CD4-positive, CD25-positive, alpha-beta regulatory T cell (primary cell): ENCODE data around the gene TXLNG. TPM values are rescaled to one million over a fixed set of nuclear protein-coding genes. Genes with fewer than 3 reads are reported as not detected.
"Not testable (repeated sequence)": the region's sequence is repeated elsewhere in the genome, so short reads cannot be mapped to it uniquely, and the experiment has no call there.

Source experiments
- ATAC-seq, 2 donors: fragments of 150-1000 bp; cut with Tn5 transposase; one replicate each; pipeline ENCODE4 v1.10.0; 2021; ENCODE audit warnings: low read depth in 2 of 2, moderate number of reproducible peaks in 2 of 2, moderate library complexity in 1 of 2
- DNase-seq, 3 donors: peaks; one replicate each; pipeline versions ENCODE4 v3.0.0 to v3.0.0-alpha.2; 2012 to 2022; ENCODE audit warnings: mixed read lengths in 1 of 3
- H3K27ac ChIP-seq: one replicate; pipeline ENCODE4 v1.7.0; 2013; ENCODE audit warnings: mild to moderate bottlenecking, low read length; ENCODE audit not compliant: insufficient read depth, poor library complexity, severe bottlenecking
- H3K27me3 ChIP-seq: one replicate; pipeline ENCODE4 v1.7.0; 2013; ENCODE audit warnings: low read length; ENCODE audit not compliant: control insufficient read depth, insufficient read depth
- H3K36me3 ChIP-seq: one replicate; pipeline ENCODE4 v1.7.0; 2013; ENCODE audit warnings: mild to moderate bottlenecking, low read length, moderate library complexity; ENCODE audit not compliant: control insufficient read depth, insufficient read depth
- H3K4me1 ChIP-seq: 2 replicates; pipeline ENCODE4 v1.7.0; 2013; ENCODE audit warnings: mild to moderate bottlenecking, low read length; ENCODE audit not compliant: insufficient read depth, control insufficient read depth, poor library complexity, severe bottlenecking
- H3K4me3 ChIP-seq: one replicate; pipeline ENCODE4 v1.7.0; 2013; ENCODE audit warnings: low read depth, mild to moderate bottlenecking, low read length, moderate library complexity
- H3K9me3 ChIP-seq, 2 experiments: 1 replicate in 1 of 2; 2 replicates in 1 of 2; pipeline ENCODE4 v1.7.0; 2013; ENCODE audit warnings: low read length in 2 of 2, mild to moderate bottlenecking in 1 of 2, moderate library complexity in 1 of 2; ENCODE audit not compliant: control insufficient read depth in 2 of 2
- H3K27ac Mint-ChIP-seq, 3 donors: one replicate each; pipeline ENCODE4 v1.8.0; 2020 to 2022; ENCODE audit warnings: mild to moderate bottlenecking in 3 of 3, mixed read lengths in 3 of 3, moderate library complexity in 2 of 3
- H3K27me3 Mint-ChIP-seq: one replicate; pipeline ENCODE4 v1.8.0; 2022; ENCODE audit warnings: mild to moderate bottlenecking, mixed read lengths
- H3K36me3 Mint-ChIP-seq: one replicate; pipeline ENCODE4 v1.8.0; 2020; ENCODE audit warnings: mixed read lengths
- H3K4me1 Mint-ChIP-seq, 4 donors: one replicate each; pipeline ENCODE4 v1.8.0; 2020 to 2022; ENCODE audit warnings: mixed read lengths in 4 of 4, mild to moderate bottlenecking in 1 of 4
- H3K4me3 Mint-ChIP-seq, 4 donors: one replicate each; pipeline ENCODE4 v1.8.0; 2020 to 2022; ENCODE audit warnings: mild to moderate bottlenecking in 4 of 4, mixed read lengths in 4 of 4, moderate library complexity in 3 of 4
- H3K9me3 Mint-ChIP-seq, 7 donors: one replicate each; pipeline ENCODE4 v1.8.0; 2020 to 2022; ENCODE audit warnings: mixed read lengths in 7 of 7, mild to moderate bottlenecking in 3 of 7, moderate library complexity in 2 of 7
- polyA plus RNA-seq, 4 donors: library from polyadenylated mRNA; unstranded; fragments of 300-500 nt; fragmentation: Illumina TruSeq; gene quantifications; one replicate each; pipeline ENCODE4 v1.2.3, GENCODE V29; 2021
- total RNA-seq: library from RNA; stranded (reverse); gene quantifications from one replicate; pipeline ENCODE4 v1.2.3, GENCODE V29; 2022

TXLNG gene
- total and polyA plus RNA-seq, 5 donors from 2014 or later: 8.4 to 32.2 (median 21.6) TPM

- no peaks in the 10 kb centered on the region for H3K27me3 Mint-ChIP-seq
- no peaks in the 10 kb centered on the region for H3K4me1 ChIP-seq
- no peak overlapping the region for H3K27ac ChIP-seq
- no peak overlapping the region for H3K4me3 Mint-ChIP-seq
- H3K4me1 Mint-ChIP-seq: peaks cover 0 to 5% (median under 1%) of the 10 kb centered on the region in 4 donors
- H3K27me3 ChIP-seq: no peaks in the 10 kb centered on the region
- H3K9me3 Mint-ChIP-seq: no peaks in the 10 kb centered on the region
- DNase-seq: no peak
- ATAC-seq: no peak
- no peaks in the 10 kb centered on the region for H3K9me3 ChIP-seq
- peaks cover 50% of the 10 kb centered on the region for H3K36me3 Mint-ChIP-seq
- H3K4me3 ChIP-seq: no peak overlapping the region
- no peak overlapping the region for H3K27ac Mint-ChIP-seq
- H3K36me3 ChIP-seq: peaks cover 37% of the 10 kb centered on the region
These were observed 36.1 kb upstream of the TXLNG start for GRCh38 chrX:16750136-16750535.

DNA sequence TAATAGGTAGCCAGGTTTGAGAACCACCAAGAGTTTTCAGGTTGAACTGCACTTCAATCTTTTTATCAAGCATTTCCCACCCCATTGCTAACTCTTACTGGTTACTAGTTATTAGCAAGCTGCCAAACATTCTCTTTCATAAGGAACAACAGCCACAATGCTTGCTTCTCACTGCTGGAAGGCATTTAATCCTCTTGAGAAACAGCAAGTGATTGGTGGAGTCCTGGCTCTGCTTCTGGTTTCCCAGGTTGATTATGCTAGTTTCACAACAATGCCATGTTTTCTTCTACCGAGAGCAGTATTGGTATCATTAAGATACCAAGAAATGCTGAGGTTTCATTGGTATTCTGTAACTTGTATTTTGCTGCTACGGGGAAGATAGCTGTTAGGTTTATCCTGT is 32.2 kb upstream of the TXLNG start:
- no peaks in the 10 kb centered on the region for H3K27me3 ChIP-seq
- Mint-ChIP-seq H3K36me3 (peaks cover 54% of the 10 kb centered on the region), H3K27ac (peak overlapping the region in 2 of 3 donors; percentile 47 to 71), H3K4me3 (no peak overlapping the region), H3K4me1 (peaks cover 0 to 5% (median under 1%) of the 10 kb centered on the region in 4 donors), H3K27me3 (no peaks in the 10 kb centered on the region), H3K9me3 (no peaks in the 10 kb centered on the region)
- peaks cover 30% of the 10 kb centered on the region for H3K36me3 ChIP-seq
- H3K27ac ChIP-seq: no peak overlapping the region
- no peaks in the 10 kb centered on the region for H3K9me3 ChIP-seq
- H3K4me3 ChIP-seq: no peak overlapping the region
- DNase-seq (no peak), ATAC-seq (no peak)
- no peaks in the 10 kb centered on the region for H3K4me1 ChIP-seq

DNA sequence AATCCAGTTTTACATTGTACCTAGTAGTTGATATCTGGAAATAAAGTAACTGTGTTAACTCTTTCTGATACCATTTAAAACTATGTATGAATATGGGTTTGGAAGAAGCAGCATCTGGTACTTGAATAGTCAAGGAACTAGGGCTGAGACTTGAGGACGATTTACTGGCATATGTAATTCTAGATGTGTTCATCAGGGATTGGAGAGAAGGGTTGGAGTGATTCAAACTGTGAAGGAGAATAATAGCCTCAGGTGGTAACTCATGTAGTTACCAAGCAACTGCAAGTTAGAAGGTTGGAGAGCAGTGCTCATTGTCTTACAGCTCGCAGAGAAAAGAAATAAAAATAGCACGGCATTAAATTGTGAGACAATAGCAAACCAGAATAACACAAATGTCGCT is 29.5 kb upstream of the TXLNG start:
- Mint-ChIP-seq H3K36me3 (peaks cover 58% of the 10 kb centered on the region), H3K27ac (no peak overlapping the region), H3K9me3 (no peaks in the 10 kb centered on the region), H3K4me1 (peaks cover 0 to 5% (median under 1%) of the 10 kb centered on the region in 4 donors), H3K4me3 (no peak overlapping the region), H3K27me3 (no peaks in the 10 kb centered on the region)
- Histone ChIP-seq H3K27ac (no peak overlapping the region), H3K9me3 (no peaks in the 10 kb centered on the region), H3K27me3 (no peaks in the 10 kb centered on the region), H3K4me1 (no peaks in the 10 kb centered on the region), H3K4me3 (no peak overlapping the region), H3K36me3 (peaks cover 41% of the 10 kb centered on the region)
- DNase-seq: no peak
- ATAC-seq: no peak

DNA sequence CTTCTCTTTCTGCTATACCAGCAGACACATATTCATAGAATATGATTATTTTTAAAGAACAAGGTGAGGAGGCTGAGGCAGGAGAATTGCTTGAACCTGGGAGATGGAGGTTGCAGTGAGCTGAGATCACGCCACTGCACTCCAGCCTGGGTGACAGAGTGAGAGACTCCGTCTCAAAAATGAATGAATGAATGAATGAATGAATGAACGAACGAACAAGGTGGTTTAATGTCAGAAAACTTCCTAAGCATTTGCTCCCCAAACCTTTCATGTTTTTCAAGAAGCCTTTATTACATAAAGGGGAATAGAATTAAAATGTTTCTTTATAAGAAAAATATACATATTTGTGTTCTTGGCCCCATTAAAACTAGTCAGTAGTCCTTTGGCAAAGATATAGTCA is 24.8 kb upstream of the TXLNG start:
- H3K4me3 ChIP-seq, H3K9me3 Mint-ChIP-seq, H3K4me1 ChIP-seq, H3K27me3 Mint-ChIP-seq, H3K9me3 ChIP-seq, DNase-seq, H3K27ac ChIP-seq, H3K4me3 Mint-ChIP-seq, H3K4me1 Mint-ChIP-seq, ATAC-seq, H3K27me3 ChIP-seq, H3K27ac Mint-ChIP-seq: not testable (repeated sequence)
- peaks cover 25% of the 10 kb centered on the region for H3K36me3 Mint-ChIP-seq
- peaks cover 24% of the 10 kb centered on the region for H3K36me3 ChIP-seq

DNA sequence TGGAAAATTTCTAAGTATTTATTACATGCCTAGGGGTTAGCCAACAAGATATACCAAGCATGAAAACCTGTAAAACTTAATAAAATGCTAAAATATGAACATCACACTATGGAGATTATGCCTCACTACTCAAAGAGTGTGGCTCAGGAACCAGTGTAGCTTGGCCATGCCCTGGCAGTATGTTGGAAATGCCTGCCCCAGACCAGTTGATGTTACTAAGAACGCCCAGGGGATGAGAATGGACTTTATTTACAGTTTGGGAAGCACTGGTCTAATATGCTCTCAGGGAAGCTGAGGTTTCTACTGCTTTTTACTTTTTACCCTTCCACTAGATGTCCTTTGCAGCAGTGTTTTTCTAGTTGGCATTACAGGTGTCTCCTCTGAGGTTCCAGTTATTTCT is 23.7 kb upstream of the TXLNG start:
- Mint-ChIP-seq H3K9me3 (peaks cover 0 to 2% (median 0%) of the 10 kb centered on the region in 7 donors), H3K27ac (peak overlapping the region in 1 of 3 donors; percentile 82), H3K27me3 (no peaks in the 10 kb centered on the region), H3K4me1 (no peaks in the 10 kb centered on the region), H3K4me3 (no peak overlapping the region), H3K36me3 (peaks cover 17% of the 10 kb centered on the region)
- Histone ChIP-seq H3K36me3 (peaks cover 19% of the 10 kb centered on the region), H3K4me1 (no peaks in the 10 kb centered on the region), H3K4me3 (no peak overlapping the region), H3K27ac (no peak overlapping the region), H3K9me3 (no peaks in the 10 kb centered on the region), H3K27me3 (no peaks in the 10 kb centered on the region)
- no peak for DNase-seq
- no peak for ATAC-seq

DNA sequence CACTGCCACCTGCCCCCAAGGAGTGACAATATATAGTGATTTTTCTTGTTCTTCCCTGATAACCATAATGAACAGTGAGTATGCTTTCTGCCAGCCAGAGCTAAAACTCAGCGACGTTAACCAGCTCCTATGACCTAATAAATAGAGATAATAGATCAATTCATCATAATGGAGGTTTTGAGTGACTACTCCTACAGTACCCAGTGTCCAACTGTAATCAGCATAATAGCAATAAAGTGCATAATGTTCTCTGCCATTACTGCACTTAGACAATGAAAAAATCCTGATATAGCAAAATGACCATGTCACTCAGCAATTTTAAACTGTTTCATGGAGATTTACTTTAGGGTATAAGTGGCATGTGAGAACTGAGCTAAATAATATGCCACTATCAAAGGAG is 20.7 kb upstream of the TXLNG start:
- peaks cover 3% of the 10 kb centered on the region for H3K36me3 ChIP-seq
- no peaks in the 10 kb centered on the region for H3K27me3 ChIP-seq
- Mint-ChIP-seq H3K9me3 (peaks cover 0 to 2% (median 0%) of the 10 kb centered on the region in 7 donors), H3K4me3 (no peak overlapping the region), H3K27ac (no peak overlapping the region), H3K27me3 (no peaks in the 10 kb centered on the region), H3K36me3 (peaks cover 3% of the 10 kb centered on the region), H3K4me1 (no peaks in the 10 kb centered on the region)
- no peaks in the 10 kb centered on the region for H3K4me1 ChIP-seq
- ATAC-seq: no peak
- H3K27ac ChIP-seq: no peak overlapping the region
- no peak for DNase-seq
- H3K9me3 ChIP-seq: no peaks in the 10 kb centered on the region
- no peak overlapping the region for H3K4me3 ChIP-seq

DNA sequence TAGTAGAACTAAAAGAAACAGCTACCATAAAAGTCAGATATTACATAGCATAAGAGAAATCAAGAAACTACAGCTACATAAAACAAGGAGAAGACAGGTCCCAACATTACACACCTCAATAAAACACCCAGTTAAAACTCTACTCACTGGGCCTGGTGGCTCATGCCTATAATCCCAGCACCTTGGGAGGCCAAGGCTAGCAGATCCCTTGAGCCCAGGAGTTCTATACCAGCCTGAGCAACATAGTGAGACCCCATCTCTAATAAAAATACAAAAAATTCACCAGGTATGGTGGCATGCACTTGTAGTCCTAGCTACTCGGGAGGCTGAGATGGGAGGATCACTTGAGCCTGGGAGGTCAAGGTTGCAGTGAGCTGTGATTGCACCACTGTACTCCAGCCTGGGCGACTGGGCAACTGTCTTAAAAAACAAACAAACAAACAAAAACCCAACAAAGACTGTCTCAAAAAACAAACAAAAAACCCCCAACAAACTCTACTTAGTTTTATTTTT is 15.2 kb upstream of the TXLNG start:
- H3K4me3 ChIP-seq: no peak overlapping the region
- H3K9me3 ChIP-seq: no peaks in the 10 kb centered on the region
- no peaks in the 10 kb centered on the region for H3K27me3 ChIP-seq
- DNase-seq: no peak
- Mint-ChIP-seq H3K9me3 (peaks cover 0 to 2% (median 0%) of the 10 kb centered on the region in 7 donors), H3K27ac (no peak overlapping the region), H3K4me3 (no peak overlapping the region), H3K4me1 (no peaks in the 10 kb centered on the region), H3K36me3 (no peaks in the 10 kb centered on the region), H3K27me3 (no peaks in the 10 kb centered on the region)
- H3K36me3 ChIP-seq: no peaks in the 10 kb centered on the region
- no peak overlapping the region for H3K27ac ChIP-seq
- H3K4me1 ChIP-seq: no peaks in the 10 kb centered on the region
- no peak for ATAC-seq

DNA sequence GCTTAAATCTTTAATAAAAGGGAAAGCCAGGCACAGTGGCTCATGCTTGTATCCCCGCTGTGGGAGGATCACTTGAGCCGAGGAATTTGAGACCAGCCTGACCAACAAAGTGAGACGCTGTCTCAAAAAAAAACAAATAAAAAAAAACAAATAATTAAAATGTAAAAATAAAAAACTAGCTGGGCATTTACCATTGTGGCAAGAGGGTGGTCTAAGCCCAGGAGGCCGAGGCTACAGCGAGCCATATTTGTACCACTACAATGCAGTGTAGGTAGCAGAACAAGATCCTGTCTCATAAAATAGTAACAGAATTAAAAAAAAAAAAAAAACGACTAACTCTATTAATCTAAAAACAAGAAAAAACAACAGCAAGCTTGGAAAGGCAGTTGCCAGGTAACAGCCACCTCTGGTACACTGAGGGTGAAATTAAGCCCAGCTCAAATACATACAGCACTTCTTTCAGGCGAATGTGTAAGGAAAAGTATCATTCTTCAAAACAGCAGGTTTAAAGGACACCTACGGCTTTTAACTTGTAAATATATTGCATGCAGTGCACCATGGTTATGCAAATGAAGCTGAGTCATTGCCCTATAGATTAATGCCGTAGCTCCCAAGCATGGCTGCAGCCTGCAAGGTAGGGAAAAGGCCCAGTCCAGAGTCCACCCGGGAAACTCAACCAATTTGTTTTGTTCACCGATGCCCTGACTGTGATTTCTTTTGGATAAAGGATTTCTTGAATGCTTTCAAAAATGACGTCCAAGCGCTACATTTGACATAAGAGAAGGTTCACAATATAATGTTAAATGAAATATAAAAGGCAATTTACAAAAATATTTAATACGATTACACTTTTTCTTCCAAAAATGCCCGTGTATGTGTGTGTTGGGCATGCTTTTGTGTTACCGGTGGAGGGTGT is 14.5 kb upstream of the TXLNG start:
- Mint-ChIP-seq H3K4me3 (no peak overlapping the region), H3K36me3 (no peaks in the 10 kb centered on the region), H3K27ac (no peak overlapping the region), H3K9me3 (peaks cover 0 to 2% (median 0%) of the 10 kb centered on the region in 7 donors), H3K27me3 (no peaks in the 10 kb centered on the region), H3K4me1 (no peaks in the 10 kb centered on the region)
- no peaks in the 10 kb centered on the region for H3K36me3 ChIP-seq
- no peak for DNase-seq
- no peak for ATAC-seq
- H3K27ac ChIP-seq: no peak overlapping the region
- no peaks in the 10 kb centered on the region for H3K4me1 ChIP-seq
- no peaks in the 10 kb centered on the region for H3K27me3 ChIP-seq
- no peak overlapping the region for H3K4me3 ChIP-seq
- H3K9me3 ChIP-seq: no peaks in the 10 kb centered on the region
